ENCODE data around the gene TMC7.

DNA sequence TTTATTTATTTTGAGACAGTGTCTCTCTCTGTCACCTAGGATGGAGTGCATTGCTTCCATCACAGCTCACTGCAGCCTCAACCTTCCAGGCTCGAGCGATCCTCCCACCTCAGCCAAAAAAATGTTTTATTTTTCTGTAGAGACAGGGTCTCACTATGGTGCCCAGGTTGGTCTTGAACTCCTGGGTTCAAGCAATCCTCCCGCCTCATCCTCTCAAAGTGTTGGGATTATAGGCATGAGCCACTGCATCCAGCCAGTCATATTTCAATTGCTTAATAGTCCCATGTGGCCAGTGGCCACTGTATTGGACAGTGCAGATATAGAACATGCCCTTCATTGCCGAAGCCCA, 15.3 kb downstream of the TMC7 start:
- TF ChIP-seq, protein P1, sequence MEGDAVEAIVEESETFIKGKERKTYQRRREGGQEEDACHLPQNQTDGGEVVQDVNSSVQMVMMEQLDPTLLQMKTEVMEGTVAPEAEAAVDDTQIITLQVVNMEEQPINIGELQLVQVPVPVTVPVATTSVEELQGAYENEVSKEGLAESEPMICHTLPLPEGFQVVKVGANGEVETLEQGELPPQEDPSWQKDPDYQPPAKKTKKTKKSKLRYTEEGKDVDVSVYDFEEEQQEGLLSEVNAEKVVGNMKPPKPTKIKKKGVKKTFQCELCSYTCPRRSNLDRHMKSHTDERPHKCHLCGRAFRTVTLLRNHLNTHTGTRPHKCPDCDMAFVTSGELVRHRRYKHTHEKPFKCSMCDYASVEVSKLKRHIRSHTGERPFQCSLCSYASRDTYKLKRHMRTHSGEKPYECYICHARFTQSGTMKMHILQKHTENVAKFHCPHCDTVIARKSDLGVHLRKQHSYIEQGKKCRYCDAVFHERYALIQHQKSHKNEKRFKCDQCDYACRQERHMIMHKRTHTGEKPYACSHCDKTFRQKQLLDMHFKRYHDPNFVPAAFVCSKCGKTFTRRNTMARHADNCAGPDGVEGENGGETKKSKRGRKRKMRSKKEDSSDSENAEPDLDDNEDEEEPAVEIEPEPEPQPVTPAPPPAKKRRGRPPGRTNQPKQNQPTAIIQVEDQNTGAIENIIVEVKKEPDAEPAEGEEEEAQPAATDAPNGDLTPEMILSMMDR (IDR thresholded peaks at IDR 0.05): no peak
- TF ChIP-seq POLR2A (IDR thresholded peaks at IDR 0.05): no peak
- no peak for TF ChIP-seq POLR2AphosphoS5 (IDR thresholded peaks at IDR 0.05)
- TF ChIP-seq EP300 (IDR thresholded peaks at IDR 0.05): no peak
